Measurements from ENCODE around the gene POLR3K. TPM values are rescaled to one million over a fixed set of nuclear protein-coding genes. Genes with fewer than 3 reads are reported as not detected.

Gene POLR3K
- 31.2 to 36.0 TPM (median 35.2 TPM) in 5 replicates for total RNA-seq (2022; extraction: Qiagen RNA extraction)

GRCh38 chr16:53346-54236 is at the start of gene POLR3K, which contains the start of gene SNRNP25:
TSS of gene POLR3K (minus strand) at chr16:53608. CDS start at chr16:53586, 22 bp downstream.
TSS of gene SNRNP25 (plus strand) at chr16:53828. CDS start at chr16:54017, 189 bp downstream.

GRCh38 chr16:77807-78443 is 24.5 kb upstream of the POLR3K start, which contains the start of gene MPG:
TSS of gene MPG (plus strand) at chr16:78225. CDS start at chr16:78310, 85 bp downstream.

GRCh38 chr16:72561-73548 is 19.4 kb upstream of the POLR3K start, which contains the start of gene RHBDF1:
TSS of gene RHBDF1 (minus strand) at chr16:72631. CDS start at chr16:65015, 7,616 bp downstream.

Other genes with a start within 250 kb of the POLR3K start
- gene SNRNP25, start 220 bp upstream of the POLR3K start, total RNA-seq (2022; extraction: Qiagen RNA extraction): 58.6 to 78.9 TPM (median 71.2 TPM) in 5 replicates
- gene RHBDF1, start 19.0 kb upstream of the POLR3K start, total RNA-seq (2022; extraction: Qiagen RNA extraction): 18.9 to 30.3 TPM (median 28.2 TPM) in 5 replicates
- 61.1 to 77.6 TPM (median 76.5 TPM) in 5 replicates for gene MPG, start 24.6 kb upstream of the POLR3K start, total RNA-seq (2022; extraction: Qiagen RNA extraction)
- 20.2 to 30.1 TPM (median 27.5 TPM) in 5 replicates for gene NPRL3, start 85.1 kb upstream of the POLR3K start, total RNA-seq (2022; extraction: Qiagen RNA extraction)
- gene HBZ, start 99.0 kb upstream of the POLR3K start, total RNA-seq (2022; extraction: Qiagen RNA extraction): 0.10 TPM in 1 of 5 replicates, not detected in the others
- gene HBM, start 112.4 kb upstream of the POLR3K start, total RNA-seq (2022; extraction: Qiagen RNA extraction): not detected in 5 replicates
- gene HBA2, start 119.3 kb upstream of the POLR3K start, total RNA-seq (2022; extraction: Qiagen RNA extraction): 0.45 to 0.62 TPM in 2 of 5 replicates, not detected in the others
- gene HBA1, start 123.1 kb upstream of the POLR3K start, total RNA-seq (2022; extraction: Qiagen RNA extraction): 1.1 to 2.4 TPM (median 1.8 TPM) in 5 replicates
- 4.5 to 8.0 TPM (median 7.3 TPM) in 5 replicates for gene HBQ1, start 126.9 kb upstream of the POLR3K start, total RNA-seq (2022; extraction: Qiagen RNA extraction)
- gene LUC7L, start 175.8 kb upstream of the POLR3K start, total RNA-seq (2022; extraction: Qiagen RNA extraction): 40.3 to 50.6 TPM (median 43.6 TPM) in 5 replicates
- gene FAM234A, start 181.2 kb upstream of the POLR3K start, total RNA-seq (2022; extraction: Qiagen RNA extraction): 43.7 to 49.1 TPM (median 49.0 TPM) in 5 replicates
- gene RGS11, start 222.3 kb upstream of the POLR3K start, total RNA-seq (2022; extraction: Qiagen RNA extraction): 2.9 to 4.9 TPM (median 4.4 TPM) in 5 replicates
- 2.0 to 3.1 TPM (median 2.7 TPM) in 5 replicates for gene ARHGDIG, start 227.0 kb upstream of the POLR3K start, total RNA-seq (2022; extraction: Qiagen RNA extraction)
- 0.15 to 0.50 TPM (median 0.31 TPM) in 5 replicates for gene PDIA2, start 229.6 kb upstream of the POLR3K start, total RNA-seq (2022; extraction: Qiagen RNA extraction)

Data from A549 treated with AZD2906 at 1 μM for 4 hours (cell line).